Parathyroid adenoma (tissue), 2 donors: ENCODE measurements around the gene KRTAP12-1.

Experiments
- H2AFZ ChIP-seq: fragments of 300-600 bp; sonication (generic); one replicate; pipeline ENCODE4 v1.7.0; 2017; ENCODE audit warnings: antibody characterized with exemption, mild to moderate bottlenecking
- H3K27ac ChIP-seq: fragments of 300-600 bp; sonication (generic); one replicate; pipeline ENCODE4 v1.7.0; 2017
- H3K27me3 ChIP-seq: fragments of 300-600 bp; sonication (generic); one replicate; pipeline ENCODE4 v1.7.0; 2017; ENCODE audit warnings: low read length; ENCODE audit not compliant: control insufficient read depth, insufficient read depth
- H3K36me3 ChIP-seq: fragments of 300-600 bp; sonication (generic); one replicate; pipeline ENCODE4 v1.7.0; 2017; ENCODE audit warnings: low read length; ENCODE audit not compliant: control insufficient read depth, insufficient read depth
- H3K4me1 ChIP-seq: fragments of 300-600 bp; sonication (generic); one replicate; pipeline ENCODE4 v1.7.0; 2017; ENCODE audit warnings: control low read depth
- H3K4me2 ChIP-seq: fragments of 300-600 bp; sonication (generic); one replicate; pipeline ENCODE4 v1.7.0; 2017; ENCODE audit warnings: low read length
- H3K4me3 ChIP-seq: fragments of 300-600 bp; sonication (generic); one replicate; pipeline ENCODE4 v1.7.0; 2017; ENCODE audit warnings: low read depth, low read length
- H3K79me2 ChIP-seq: fragments of 300-600 bp; sonication (generic); one replicate; pipeline ENCODE4 v1.7.0; 2017; ENCODE audit warnings: control low read depth
- H3K9ac ChIP-seq: fragments of 300-600 bp; sonication (generic); one replicate; pipeline ENCODE4 v1.7.0; 2017; ENCODE audit warnings: mild to moderate bottlenecking
- H3K9me3 ChIP-seq: fragments of 300-600 bp; sonication (generic); one replicate; pipeline ENCODE4 v1.7.0; 2017; ENCODE audit warnings: low read length; ENCODE audit not compliant: control insufficient read depth
- TF ChIP-seq, protein P1 (sequence below): fragments of 300-600 bp; sonication (generic); IDR thresholded peaks from one replicate; pipeline ENCODE4 v1.7.0; 2017; ENCODE audit warnings: antibody characterized with exemption, mild to moderate bottlenecking
- donor health status: primary hyperparathyroidism.

The KRTAP12-1 gene

DNA sequence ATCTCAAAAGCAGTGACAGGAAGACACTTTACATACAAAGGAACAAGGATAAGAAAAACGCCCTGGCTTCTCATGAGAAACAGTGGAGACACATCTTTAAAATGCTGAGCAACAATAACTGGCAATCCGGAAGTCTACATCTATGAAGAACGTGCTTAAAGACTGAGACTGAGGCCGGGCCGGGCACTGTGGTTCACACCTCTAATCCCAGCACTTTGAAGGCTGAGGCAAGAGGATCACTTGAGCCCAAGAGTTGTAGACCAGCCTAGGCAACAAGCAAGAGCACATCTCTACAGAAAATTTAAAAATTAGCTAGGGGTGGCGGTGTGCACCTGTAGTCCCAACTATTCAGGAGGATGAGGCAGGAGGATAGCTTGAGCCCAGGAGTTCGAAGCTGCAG lies 2.1 kb upstream of the KRTAP12-1 start:
- Histone ChIP-seq H3K4me3 (no peak overlapping the region), H3K79me2 (no peaks in the 10 kb centered on the region), H3K27ac (no peak overlapping the region), H3K9me3 (no peaks in the 10 kb centered on the region), H3K27me3 (no peaks in the 10 kb centered on the region), H3K9ac (no peak overlapping the region), H3K4me1 (no peaks in the 10 kb centered on the region), H3K36me3 (no peaks in the 10 kb centered on the region), H3K4me2 (no peak overlapping the region), H2AFZ (no peak overlapping the region)
- TF ChIP-seq, protein P1, sequence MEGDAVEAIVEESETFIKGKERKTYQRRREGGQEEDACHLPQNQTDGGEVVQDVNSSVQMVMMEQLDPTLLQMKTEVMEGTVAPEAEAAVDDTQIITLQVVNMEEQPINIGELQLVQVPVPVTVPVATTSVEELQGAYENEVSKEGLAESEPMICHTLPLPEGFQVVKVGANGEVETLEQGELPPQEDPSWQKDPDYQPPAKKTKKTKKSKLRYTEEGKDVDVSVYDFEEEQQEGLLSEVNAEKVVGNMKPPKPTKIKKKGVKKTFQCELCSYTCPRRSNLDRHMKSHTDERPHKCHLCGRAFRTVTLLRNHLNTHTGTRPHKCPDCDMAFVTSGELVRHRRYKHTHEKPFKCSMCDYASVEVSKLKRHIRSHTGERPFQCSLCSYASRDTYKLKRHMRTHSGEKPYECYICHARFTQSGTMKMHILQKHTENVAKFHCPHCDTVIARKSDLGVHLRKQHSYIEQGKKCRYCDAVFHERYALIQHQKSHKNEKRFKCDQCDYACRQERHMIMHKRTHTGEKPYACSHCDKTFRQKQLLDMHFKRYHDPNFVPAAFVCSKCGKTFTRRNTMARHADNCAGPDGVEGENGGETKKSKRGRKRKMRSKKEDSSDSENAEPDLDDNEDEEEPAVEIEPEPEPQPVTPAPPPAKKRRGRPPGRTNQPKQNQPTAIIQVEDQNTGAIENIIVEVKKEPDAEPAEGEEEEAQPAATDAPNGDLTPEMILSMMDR = no peak

DNA sequence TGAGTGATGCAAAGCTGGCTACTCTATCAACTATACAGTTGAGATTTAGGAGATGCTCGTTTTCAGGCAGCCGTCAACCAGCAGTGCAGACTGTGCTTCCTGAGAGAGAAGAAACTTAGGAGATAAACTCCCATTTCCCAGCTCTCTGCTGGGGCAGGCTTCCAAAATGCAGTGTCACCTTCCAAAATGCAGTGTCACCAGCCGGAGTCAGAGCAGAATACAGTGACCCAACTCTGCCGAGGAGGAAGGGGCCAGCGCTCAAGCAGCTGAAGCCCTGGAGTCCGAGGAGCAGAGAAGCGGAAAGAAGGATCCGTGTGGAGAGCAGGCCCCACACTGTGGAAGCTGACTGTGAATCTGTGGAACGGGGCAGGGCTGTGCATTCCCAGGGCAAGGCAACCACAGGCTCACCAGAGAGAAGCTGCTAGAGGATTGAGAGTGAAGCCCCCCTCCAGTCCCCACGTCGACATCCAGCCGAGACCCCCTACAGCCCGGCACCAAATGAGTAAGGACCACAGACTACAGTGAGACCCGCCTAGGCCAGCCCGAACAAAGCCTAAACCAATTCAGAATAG lies 703 bp upstream of the KRTAP12-1 start:
- H3K79me2 ChIP-seq = no peaks in the 10 kb centered on the region
- TF ChIP-seq, protein P1 = no peak
- H3K9me3 ChIP-seq = no peaks in the 10 kb centered on the region
- H3K36me3 ChIP-seq = no peaks in the 10 kb centered on the region
- no peak overlapping the region for H3K4me3 ChIP-seq
- no peak overlapping the region for H3K4me2 ChIP-seq
- H3K4me1 ChIP-seq = no peaks in the 10 kb centered on the region
- no peak overlapping the region for H2AFZ ChIP-seq
- no peak overlapping the region for H3K27ac ChIP-seq
- H3K27me3 ChIP-seq = no peaks in the 10 kb centered on the region
- H3K9ac ChIP-seq = no peak overlapping the region

DNA sequence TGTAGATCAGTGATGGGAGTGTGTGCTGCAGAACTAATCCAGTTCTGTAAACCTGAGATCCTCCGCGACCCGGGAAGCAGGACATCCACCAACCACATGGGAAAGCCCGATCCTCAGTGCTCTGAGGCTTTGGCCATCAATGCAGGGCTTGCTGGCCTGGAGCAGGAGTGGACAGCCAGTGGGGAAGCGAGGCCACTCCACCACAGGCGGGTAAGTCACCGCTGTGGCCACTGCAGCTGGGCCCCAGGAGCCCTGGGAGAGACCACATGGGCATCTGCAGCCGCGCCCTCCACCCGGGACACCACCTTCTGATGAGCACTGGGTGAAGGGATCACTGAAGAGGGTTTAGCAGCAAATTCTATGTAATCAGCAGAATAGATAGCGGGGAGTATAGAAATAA lies 811 bp downstream of the KRTAP12-1 start:
- Histone ChIP-seq H3K4me2 (no peak overlapping the region), H3K27me3 (no peaks in the 10 kb centered on the region), H3K27ac (no peak overlapping the region), H2AFZ (no peak overlapping the region), H3K79me2 (no peaks in the 10 kb centered on the region), H3K4me3 (no peak overlapping the region), H3K9me3 (no peaks in the 10 kb centered on the region), H3K36me3 (no peaks in the 10 kb centered on the region), H3K4me1 (no peaks in the 10 kb centered on the region), H3K9ac (no peak overlapping the region)
- TF ChIP-seq, protein P1 = no peak

DNA sequence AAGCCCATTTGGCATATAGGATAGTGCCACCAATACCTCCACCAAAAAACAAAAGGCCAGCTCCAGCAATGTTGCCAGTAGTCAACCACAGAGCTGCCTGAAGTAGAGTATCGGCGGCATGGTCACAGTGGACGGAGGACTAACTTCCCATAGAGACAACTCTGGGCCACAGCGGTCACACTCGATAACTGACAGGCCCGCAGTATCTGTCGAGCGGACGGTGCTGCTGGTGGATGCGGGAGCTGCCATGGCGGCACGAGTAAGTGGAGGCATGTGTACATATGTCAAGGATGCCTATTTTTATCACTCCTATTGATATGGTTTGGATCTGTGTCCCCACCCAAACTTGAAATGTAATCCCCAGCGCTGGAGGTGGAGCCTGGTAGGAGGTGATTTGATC lies 4.1 kb downstream of the KRTAP12-1 start:
- Histone ChIP-seq H3K4me3 (no peak overlapping the region), H3K27ac (no peak overlapping the region), H2AFZ (no peak overlapping the region), H3K27me3 (no peaks in the 10 kb centered on the region), H3K79me2 (no peaks in the 10 kb centered on the region), H3K4me2 (no peak overlapping the region), H3K9ac (no peak overlapping the region), H3K9me3 (no peaks in the 10 kb centered on the region), H3K36me3 (no peaks in the 10 kb centered on the region), H3K4me1 (no peaks in the 10 kb centered on the region)
- TF ChIP-seq, protein P1 = no peak

DNA sequence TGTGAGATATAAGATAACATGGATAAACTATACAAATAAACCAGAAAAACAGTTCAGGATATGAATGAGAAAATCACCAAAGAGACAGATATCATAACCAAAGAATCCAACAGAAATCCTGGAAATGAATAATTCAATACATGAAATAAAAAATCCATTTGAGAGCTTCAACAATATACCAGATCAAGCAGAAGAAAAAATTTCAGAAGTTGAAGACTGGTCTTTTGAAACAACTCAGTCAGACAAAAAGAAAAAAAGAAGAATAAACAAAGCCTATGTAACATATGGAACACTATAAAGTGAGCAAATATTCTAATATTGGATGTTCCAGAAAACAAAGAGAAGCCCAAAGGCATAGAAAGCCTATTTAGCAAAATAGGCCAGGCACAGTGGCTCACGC lies 10.1 kb downstream of the KRTAP12-1 start:
- no peaks in the 10 kb centered on the region for H3K79me2 ChIP-seq
- TF ChIP-seq, protein P1 = no peak
- no peak overlapping the region for H3K4me3 ChIP-seq
- H3K36me3 ChIP-seq = no peaks in the 10 kb centered on the region
- H3K4me2 ChIP-seq = no peak overlapping the region
- H3K9ac ChIP-seq = no peak overlapping the region
- H3K4me1 ChIP-seq = no peaks in the 10 kb centered on the region
- no peaks in the 10 kb centered on the region for H3K9me3 ChIP-seq
- no peaks in the 10 kb centered on the region for H3K27me3 ChIP-seq
- H3K27ac ChIP-seq = no peak overlapping the region
- H2AFZ ChIP-seq = no peak overlapping the region
